ENCODE data around the gene DYNLRB1. TPM values are rescaled to one million over a fixed set of nuclear protein-coding genes. Genes with fewer than 3 reads are reported as not detected.
"Not testable (repeated sequence)": the region's sequence is repeated elsewhere in the genome, so short reads cannot be mapped to it uniquely, and the experiment has no call there.

Gene DYNLRB1
- total RNA-seq, 1 donor: 57.4 TPM

DNA sequence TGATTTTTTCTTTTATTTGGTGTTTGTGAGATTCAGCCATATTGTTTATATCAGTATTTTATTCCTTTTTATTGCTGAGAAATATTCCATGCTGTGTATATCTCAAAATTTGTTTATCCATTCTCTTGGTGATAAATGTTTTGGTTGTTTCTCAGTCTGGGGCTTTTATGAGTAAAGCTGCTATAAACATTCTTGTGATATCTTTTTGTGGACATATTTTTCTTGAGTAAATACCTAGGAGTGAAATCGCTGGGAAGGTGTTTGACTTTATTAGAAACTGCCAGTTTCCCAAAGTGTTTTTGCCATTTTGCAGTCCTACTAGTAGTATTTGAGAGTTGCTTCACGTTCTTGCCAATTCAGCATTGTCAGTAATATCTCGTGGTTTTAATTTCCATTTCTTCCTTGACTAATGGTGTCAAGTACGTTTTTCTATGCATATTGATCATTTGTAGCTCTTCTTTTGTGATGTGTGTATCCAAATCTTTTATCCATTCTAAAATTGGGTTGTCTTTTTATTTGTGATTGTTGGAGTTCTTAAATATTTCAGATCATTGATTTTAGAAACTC is 31.1 kb upstream of the DYNLRB1 start:
- DNase-seq (ENCODE audit: low read depth): peak; percentile 55
- TF ChIP-seq, protein P1, sequence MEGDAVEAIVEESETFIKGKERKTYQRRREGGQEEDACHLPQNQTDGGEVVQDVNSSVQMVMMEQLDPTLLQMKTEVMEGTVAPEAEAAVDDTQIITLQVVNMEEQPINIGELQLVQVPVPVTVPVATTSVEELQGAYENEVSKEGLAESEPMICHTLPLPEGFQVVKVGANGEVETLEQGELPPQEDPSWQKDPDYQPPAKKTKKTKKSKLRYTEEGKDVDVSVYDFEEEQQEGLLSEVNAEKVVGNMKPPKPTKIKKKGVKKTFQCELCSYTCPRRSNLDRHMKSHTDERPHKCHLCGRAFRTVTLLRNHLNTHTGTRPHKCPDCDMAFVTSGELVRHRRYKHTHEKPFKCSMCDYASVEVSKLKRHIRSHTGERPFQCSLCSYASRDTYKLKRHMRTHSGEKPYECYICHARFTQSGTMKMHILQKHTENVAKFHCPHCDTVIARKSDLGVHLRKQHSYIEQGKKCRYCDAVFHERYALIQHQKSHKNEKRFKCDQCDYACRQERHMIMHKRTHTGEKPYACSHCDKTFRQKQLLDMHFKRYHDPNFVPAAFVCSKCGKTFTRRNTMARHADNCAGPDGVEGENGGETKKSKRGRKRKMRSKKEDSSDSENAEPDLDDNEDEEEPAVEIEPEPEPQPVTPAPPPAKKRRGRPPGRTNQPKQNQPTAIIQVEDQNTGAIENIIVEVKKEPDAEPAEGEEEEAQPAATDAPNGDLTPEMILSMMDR (IDR thresholded peaks at IDR 0.05; ENCODE audit: insufficient read depth, low read depth, low read length): no peak

GRCh38 chr20:34491226-34491931 is 24.8 kb upstream of the DYNLRB1 start:
- DNase-seq (ENCODE audit: low read depth): no peak
- H3K4me3 ChIP-seq (ENCODE audit: low read depth, low read length): no peak overlapping the region
- TF ChIP-seq, protein P1 (IDR thresholded peaks at IDR 0.05; ENCODE audit: insufficient read depth, low read depth, low read length): no peak

More for the DNA sequence above, 31.1 kb upstream of the DYNLRB1 start:
- H3K4me3 ChIP-seq (ENCODE audit: low read depth, low read length): no peak overlapping the region

DNA sequence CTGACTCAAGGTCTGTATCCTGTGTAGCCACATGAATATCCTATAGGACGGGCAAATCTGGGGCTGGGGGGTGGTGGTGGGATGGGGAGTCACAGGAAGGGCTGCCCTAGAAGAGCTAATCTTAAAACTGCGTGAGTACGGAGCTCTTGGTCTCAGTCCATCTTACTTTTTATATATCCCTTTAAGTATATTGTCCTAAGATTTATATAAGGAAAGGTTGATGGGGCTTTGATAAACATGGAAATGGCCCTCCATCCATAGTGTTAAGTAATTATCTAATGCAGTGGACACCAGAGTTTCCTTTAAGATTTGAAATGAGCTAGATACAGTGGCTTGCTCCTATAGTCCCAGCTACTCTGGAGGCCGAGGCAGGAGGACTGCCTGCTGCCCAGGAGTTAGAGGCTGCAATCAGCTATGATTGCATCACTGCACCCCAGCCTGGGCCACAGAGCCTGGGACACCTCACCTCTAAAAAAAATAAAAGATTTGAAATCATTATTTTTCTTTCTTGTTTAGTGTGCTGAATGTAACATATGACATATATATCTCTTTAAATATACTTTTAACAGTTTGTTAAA is 24.2 kb upstream of the DYNLRB1 start:
- TF ChIP-seq, protein P1 (IDR thresholded peaks at IDR 0.05; ENCODE audit: insufficient read depth, low read depth, low read length): no peak
- H3K4me3 ChIP-seq (ENCODE audit: low read depth, low read length): no peak overlapping the region
- no peak for DNase-seq (ENCODE audit: low read depth)

GRCh38 chr20:34493646-34494045 is 22.6 kb upstream of the DYNLRB1 start:
- no peak for DNase-seq (ENCODE audit: low read depth)
- TF ChIP-seq, protein P1 (IDR thresholded peaks at IDR 0.05; ENCODE audit: insufficient read depth, low read depth, low read length): no peak

DNA sequence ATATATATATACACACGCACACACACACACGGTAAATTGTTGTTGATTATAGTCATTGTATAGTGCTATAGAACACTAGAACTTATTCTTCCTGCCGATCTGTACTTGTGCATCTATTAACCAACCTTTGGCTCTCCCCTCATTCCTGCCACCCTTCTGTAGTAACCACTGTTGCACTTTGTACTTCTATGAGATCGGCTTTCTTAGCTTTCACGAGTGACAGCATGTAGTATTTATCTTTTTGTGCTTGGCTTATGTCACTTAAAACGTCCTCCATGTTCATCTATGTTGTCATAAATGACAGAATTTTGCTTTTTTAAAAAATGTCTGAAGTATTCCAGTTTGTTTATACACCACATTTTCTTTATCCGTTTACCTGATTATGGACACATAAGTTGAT is 20.9 kb upstream of the DYNLRB1 start:
- no peak for DNase-seq (ENCODE audit: low read depth)
- TF ChIP-seq, protein P1 (IDR thresholded peaks at IDR 0.05; ENCODE audit: insufficient read depth, low read depth, low read length): no peak
- no peak overlapping the region for H3K4me3 ChIP-seq (ENCODE audit: low read depth, low read length)

More at GRCh38 chr20:34493646-34494045, 22.6 kb upstream of the DYNLRB1 start:
- no peak overlapping the region for H3K4me3 ChIP-seq (ENCODE audit: low read depth, low read length)

GRCh38 chr20:34495916-34496315 is 20.3 kb upstream of the DYNLRB1 start:
- H3K4me3 ChIP-seq (ENCODE audit: low read depth, low read length): no peak overlapping the region
- TF ChIP-seq, protein P1 (IDR thresholded peaks at IDR 0.05; ENCODE audit: insufficient read depth, low read depth, low read length): no peak
- DNase-seq (ENCODE audit: low read depth): no peak

DNA sequence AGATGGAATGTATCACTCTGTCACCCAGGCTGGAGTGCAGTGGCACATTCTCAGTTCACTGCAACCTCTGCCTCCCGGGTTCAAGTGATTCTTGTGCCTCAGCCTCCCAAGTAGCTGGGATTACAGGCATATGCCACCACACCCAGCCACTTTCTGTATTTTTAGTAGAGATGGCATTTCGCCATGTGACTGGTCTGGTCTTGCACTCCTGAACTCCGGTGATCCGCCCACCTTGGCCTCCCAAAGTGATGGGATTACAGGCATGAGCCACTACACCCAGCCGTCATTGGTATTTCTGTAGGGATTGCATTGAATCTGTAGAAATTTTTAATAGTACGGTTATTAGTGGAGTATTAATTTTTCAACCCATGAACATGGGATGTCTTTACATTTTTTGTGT is 18.6 kb upstream of the DYNLRB1 start:
- not testable (repeated sequence) for H3K4me3 ChIP-seq (ENCODE audit: low read depth, low read length); DNase-seq (ENCODE audit: low read depth)
